Ovary (tissue), 3 donors: ENCODE measurements around the gene THBS1.

ENCODE experiments used
- CTCF ChIP-seq, 3 donors: fragments of 450-650 bp in 2 of 3; fragments of 200-600 bp in 1 of 3; IDR thresholded peaks; one replicate each; pipeline versions ENCODE4 v1.5.1 to v1.8.0; 2016 to 2022; ENCODE audit warnings: antibody characterized with exemption in 3 of 3, mild to moderate bottlenecking in 1 of 3
- POLR2A ChIP-seq: fragments of 450-650 bp; IDR thresholded peaks from one replicate; pipeline ENCODE4 v1.6.1; 2017; ENCODE audit warnings: antibody characterized with exemption, mild to moderate bottlenecking, moderate library complexity
- donor health status: DM: no; HTN: no; CAD: no.

- TF ChIP-seq POLR2A (no peak), CTCF (IDR thresholded peaks at IDR 0.05) (no peak)
Observed at GRCh38 chr15:39581242-39581792, 438 bp downstream of the THBS1 start.
